ENCODE measurements around the gene FOS.
A peak's percentile ranks its signal among the peaks of the same experiment; 100 is the strongest.

DNA sequence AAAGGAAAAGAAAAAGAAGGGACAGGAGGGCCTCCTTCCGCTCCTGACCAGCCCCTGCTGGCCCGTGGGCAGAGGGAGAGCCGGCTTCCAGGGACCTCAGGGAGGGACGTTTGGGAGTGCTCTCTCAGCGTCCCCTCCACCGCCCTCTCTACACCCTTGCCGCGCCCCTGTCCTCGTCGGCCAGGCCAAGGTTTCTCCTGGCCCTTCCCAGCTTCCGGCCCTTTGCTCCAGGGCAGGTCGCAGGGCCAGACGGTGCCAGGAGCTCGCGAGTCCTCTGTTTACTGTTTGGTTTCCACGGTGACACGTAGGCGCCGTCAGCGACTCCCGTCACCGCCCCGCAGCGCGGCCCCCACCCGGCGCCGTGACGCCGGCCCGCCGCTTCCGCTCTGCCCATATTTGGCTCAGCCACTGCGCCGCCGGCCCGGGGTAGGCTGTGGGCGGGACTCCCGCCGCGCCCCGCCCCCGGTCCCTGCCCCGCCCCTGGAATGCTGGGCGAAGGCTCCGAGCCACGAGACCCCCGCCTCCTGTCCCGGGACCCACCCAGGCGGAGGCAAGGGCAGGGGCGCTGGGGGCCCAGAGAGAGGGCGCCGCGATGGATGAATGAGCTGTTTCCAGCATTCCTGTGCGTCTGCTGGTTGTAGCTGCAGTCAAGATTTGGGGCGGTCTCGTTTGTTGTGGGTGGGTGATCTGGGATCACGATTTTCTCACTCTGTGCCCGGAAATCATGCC lies 15.5 kb downstream of the FOS start:
- TF ChIP-seq, protein P1, sequence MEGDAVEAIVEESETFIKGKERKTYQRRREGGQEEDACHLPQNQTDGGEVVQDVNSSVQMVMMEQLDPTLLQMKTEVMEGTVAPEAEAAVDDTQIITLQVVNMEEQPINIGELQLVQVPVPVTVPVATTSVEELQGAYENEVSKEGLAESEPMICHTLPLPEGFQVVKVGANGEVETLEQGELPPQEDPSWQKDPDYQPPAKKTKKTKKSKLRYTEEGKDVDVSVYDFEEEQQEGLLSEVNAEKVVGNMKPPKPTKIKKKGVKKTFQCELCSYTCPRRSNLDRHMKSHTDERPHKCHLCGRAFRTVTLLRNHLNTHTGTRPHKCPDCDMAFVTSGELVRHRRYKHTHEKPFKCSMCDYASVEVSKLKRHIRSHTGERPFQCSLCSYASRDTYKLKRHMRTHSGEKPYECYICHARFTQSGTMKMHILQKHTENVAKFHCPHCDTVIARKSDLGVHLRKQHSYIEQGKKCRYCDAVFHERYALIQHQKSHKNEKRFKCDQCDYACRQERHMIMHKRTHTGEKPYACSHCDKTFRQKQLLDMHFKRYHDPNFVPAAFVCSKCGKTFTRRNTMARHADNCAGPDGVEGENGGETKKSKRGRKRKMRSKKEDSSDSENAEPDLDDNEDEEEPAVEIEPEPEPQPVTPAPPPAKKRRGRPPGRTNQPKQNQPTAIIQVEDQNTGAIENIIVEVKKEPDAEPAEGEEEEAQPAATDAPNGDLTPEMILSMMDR (IDR thresholded peaks at IDR 0.05): peak in 1 of 6 experiments; percentile 0
- TF ChIP-seq POLR2A (IDR thresholded peaks at IDR 0.05) (peak in 2 of 4 donors; percentile 65 to 86), POLR2AphosphoS5 (IDR thresholded peaks at IDR 0.05) (peak; percentile 83 to 95)
